ENCODE data around the gene RAD54L.

GRCh38 chr1:46298387-46298786 lies 50.8 kb downstream of the RAD54L start:
- TF ChIP-seq CTCF (IDR thresholded peaks at IDR 0.05) (no peak), EZH2phosphoT487 (IDR thresholded peaks at IDR 0.05) (no peak)

All from neural progenitor cell (in vitro differentiated cells).